Upper lobe of right lung (tissue), 1 donor: ENCODE data around the gene ADAMTSL1. TPM values are rescaled to one million over a fixed set of nuclear protein-coding genes. Genes with fewer than 3 reads are reported as not detected.

Experiments used
- ATAC-seq: fragments of 200-7000 bp; cut with Tn5 transposase; one replicate; pipeline ENCODE4 v1.9.1; 2020; ENCODE audit warnings: mild to moderate bottlenecking, moderate library complexity
- DNase-seq: peaks from one replicate; pipeline ENCODE4 v3.0.0-alpha.2; 2020
- H3K27ac ChIP-seq: fragments of 200-600 bp; one replicate; pipeline ENCODE4 v1.8.0; 2022
- H3K27me3 ChIP-seq: fragments of 200-600 bp; one replicate; pipeline ENCODE4 v1.8.0; 2022; ENCODE audit warnings: mild to moderate bottlenecking
- H3K36me3 ChIP-seq: fragments of 200-600 bp; one replicate; pipeline ENCODE4 v1.8.0; 2022
- H3K4me1 ChIP-seq: fragments of 200-600 bp; one replicate; pipeline ENCODE4 v1.8.0; 2022
- H3K4me3 ChIP-seq: fragments of 200-600 bp; one replicate; pipeline ENCODE4 v1.8.0; 2022; ENCODE audit warnings: mild to moderate bottlenecking
- H3K9me3 ChIP-seq: fragments of 200-600 bp; one replicate; pipeline ENCODE4 v1.8.0; 2022
- CTCF ChIP-seq: fragments of 200-600 bp; IDR thresholded peaks from one replicate; pipeline ENCODE4 v1.8.0; 2022; ENCODE audit warnings: antibody characterized with exemption
- intact Hi-C: fragments of 100-400 bp; cut with DNase I; formaldehyde crosslinking; loops from one replicate; pipeline ENCODE4 v1.11.0; 2022
- total RNA-seq: library from RNA; stranded (reverse); fragmentation: NEBNext Ultra II Directional; extraction: Animal tissue kit (Norgen Biotek cat#: 25700); gene quantifications from one replicate; pipeline ENCODE4 v1.2.1, GENCODE V29; 2021
- donor health status: DM: no; HTN: yes; CAD: no; lungs with severe emphysema.

ADAMTSL1 gene
- total RNA-seq, 1 donor from 2014 or later = 7.3 TPM

GRCh38 chr9:18591261-18591660 lies 117.3 kb downstream of the ADAMTSL1 start:
- no peaks in the 10 kb centered on the region for H3K4me1 ChIP-seq
- no peak overlapping the region for H3K4me3 ChIP-seq
- intact Hi-C loops = no loop called here
- ATAC-seq (no peak), DNase-seq (no peak)
- H3K27ac ChIP-seq = no peak overlapping the region
- H3K36me3 ChIP-seq = no peaks in the 10 kb centered on the region
- no peak for TF ChIP-seq CTCF
- H3K9me3 ChIP-seq = peaks cover 10% of the 10 kb centered on the region
- no peaks in the 10 kb centered on the region for H3K27me3 ChIP-seq

DNA sequence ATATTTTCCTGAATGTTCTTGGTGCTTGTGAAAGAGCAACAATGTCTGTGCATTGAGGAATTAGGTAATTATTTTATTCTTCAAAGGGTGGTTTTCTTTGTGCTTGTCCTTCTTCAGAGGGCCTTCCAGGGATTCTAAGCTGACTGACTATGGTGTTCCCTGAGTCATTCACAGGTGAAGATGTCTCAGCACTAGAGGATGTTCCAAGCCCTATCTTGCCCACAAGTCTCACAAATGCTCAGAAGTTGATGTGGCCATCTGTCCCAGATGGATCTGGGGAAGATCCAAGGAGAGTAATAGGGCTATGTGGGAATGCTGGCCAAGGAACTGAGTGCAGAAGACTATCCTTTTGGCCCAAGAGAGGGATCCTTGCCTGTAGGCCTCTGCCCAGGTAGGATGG lies 120.9 kb downstream of the ADAMTSL1 start:
- no peaks in the 10 kb centered on the region for H3K27me3 ChIP-seq
- no peaks in the 10 kb centered on the region for H3K36me3 ChIP-seq
- H3K4me3 ChIP-seq = no peak overlapping the region
- no peak for DNase-seq
- no peaks in the 10 kb centered on the region for H3K4me1 ChIP-seq
- no peak for TF ChIP-seq CTCF
- ATAC-seq = no peak
- peaks cover 10% of the 10 kb centered on the region for H3K9me3 ChIP-seq
- no peak overlapping the region for H3K27ac ChIP-seq
- intact Hi-C loops = no loop called here

DNA sequence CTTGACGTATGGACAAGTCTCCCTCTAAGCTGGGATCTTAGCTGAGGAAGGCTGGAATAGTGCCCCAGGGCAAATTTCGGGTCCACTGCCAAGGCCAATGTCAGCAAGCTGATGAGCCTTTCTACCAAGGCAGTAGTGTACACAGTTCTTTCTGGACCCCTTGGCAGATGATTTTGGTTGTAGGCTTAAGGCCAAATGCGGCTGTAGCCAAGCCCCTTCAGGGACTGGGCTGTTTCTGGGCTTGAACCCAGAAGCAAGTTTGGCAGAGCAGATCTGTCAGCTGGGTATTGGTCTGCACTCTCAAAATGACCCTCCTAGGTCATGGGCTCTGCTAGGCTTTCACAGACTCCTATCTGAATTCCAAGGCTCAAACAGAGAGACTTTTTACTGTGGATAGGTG lies 121.6 kb downstream of the ADAMTSL1 start:
- no peak overlapping the region for H3K27ac ChIP-seq
- intact Hi-C loops = no loop called here
- no peak for ATAC-seq

DNA sequence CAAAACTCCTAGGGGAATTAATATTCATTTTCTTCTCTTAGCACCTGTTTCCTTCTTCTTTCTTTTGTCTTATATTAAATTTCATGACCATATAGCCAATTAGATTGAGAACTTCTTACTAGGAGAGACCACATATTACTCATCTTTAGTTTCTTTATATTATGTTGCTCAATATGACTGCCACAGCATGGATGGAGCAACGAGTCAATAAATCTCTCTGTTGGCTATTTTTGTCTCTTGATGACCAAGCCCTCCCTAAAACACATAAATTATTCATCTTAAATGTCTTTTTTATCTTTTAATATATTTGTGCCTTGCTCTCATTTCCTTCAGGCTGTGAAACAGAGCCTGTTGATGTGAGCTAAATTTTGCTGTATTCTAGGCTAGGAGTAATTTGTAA lies 123.0 kb downstream of the ADAMTSL1 start:
- Histone ChIP-seq H3K27me3 (no peaks in the 10 kb centered on the region), H3K4me3 (no peak overlapping the region), H3K9me3 (no peaks in the 10 kb centered on the region), H3K4me1 (no peaks in the 10 kb centered on the region), H3K27ac (no peak overlapping the region), H3K36me3 (no peaks in the 10 kb centered on the region)
- TF ChIP-seq CTCF = no peak
- DNase-seq (no peak), ATAC-seq (no peak)
- intact Hi-C loops = no loop called here

More for the DNA sequence above, 121.6 kb downstream of the ADAMTSL1 start:
- Histone ChIP-seq H3K27me3 (no peaks in the 10 kb centered on the region), H3K9me3 (peaks cover 10% of the 10 kb centered on the region), H3K4me1 (no peaks in the 10 kb centered on the region), H3K4me3 (no peak overlapping the region), H3K36me3 (no peaks in the 10 kb centered on the region)
- DNase-seq = no peak
- no peak for TF ChIP-seq CTCF

DNA sequence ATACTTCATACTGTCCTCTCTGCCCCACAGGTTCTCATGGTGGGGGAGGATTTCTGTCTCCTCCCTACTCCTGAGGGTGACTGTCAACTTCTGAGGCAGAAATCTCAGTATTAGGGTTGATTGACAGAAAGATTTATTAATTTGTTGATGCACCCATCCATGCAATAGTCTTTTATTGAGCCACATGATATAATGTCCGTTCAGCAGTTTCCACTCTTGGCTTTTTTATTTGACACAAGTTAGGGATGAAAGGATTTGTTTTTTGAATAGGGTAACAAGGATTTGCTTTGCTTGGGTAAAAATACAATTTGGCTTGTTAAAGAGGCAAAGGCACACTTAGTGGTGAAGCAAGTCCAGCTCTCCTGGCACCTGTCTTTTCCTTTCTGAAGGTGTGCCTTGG lies 125.0 kb downstream of the ADAMTSL1 start:
- H3K4me3 ChIP-seq = no peak overlapping the region
- TF ChIP-seq CTCF = no peak
- DNase-seq (no peak), ATAC-seq (no peak)
- H3K9me3 ChIP-seq = no peaks in the 10 kb centered on the region
- H3K36me3 ChIP-seq = no peaks in the 10 kb centered on the region
- no peaks in the 10 kb centered on the region for H3K27me3 ChIP-seq
- no peaks in the 10 kb centered on the region for H3K4me1 ChIP-seq
- intact Hi-C loops = no loop called here
- H3K27ac ChIP-seq = no peak overlapping the region

DNA sequence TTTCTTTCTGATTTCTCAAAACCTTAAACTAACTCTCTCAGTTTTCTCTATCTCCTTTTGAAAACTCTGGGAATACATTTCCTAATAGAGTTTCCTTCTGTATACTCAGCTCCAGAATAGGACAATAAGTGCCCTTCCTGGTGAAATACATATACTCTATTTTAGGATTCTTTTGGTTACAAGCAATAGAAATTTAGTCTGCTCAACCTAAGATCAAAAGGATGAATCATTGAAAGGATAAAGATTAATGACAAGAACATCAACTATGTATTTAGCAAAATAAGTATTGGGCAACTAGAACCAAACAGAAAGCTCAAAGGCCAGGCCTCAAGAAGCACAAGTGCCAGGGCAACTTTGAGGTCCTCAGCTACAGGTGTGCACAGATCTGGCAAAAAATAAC lies 127.1 kb downstream of the ADAMTSL1 start:
- no peaks in the 10 kb centered on the region for H3K27me3 ChIP-seq
- intact Hi-C loops = no loop called here
- H3K36me3 ChIP-seq = no peaks in the 10 kb centered on the region
- no peak overlapping the region for H3K4me3 ChIP-seq
- no peak overlapping the region for H3K27ac ChIP-seq
- no peaks in the 10 kb centered on the region for H3K4me1 ChIP-seq
- no peaks in the 10 kb centered on the region for H3K9me3 ChIP-seq
- no peak for DNase-seq
- no peak for ATAC-seq
- no peak for TF ChIP-seq CTCF
